ENCODE results near the gene ATF1.
"Not testable (repeated sequence)": the region's sequence is repeated elsewhere in the genome, so short reads cannot be mapped to it uniquely, and the experiment has no call there.

The ATF1 gene

DNA sequence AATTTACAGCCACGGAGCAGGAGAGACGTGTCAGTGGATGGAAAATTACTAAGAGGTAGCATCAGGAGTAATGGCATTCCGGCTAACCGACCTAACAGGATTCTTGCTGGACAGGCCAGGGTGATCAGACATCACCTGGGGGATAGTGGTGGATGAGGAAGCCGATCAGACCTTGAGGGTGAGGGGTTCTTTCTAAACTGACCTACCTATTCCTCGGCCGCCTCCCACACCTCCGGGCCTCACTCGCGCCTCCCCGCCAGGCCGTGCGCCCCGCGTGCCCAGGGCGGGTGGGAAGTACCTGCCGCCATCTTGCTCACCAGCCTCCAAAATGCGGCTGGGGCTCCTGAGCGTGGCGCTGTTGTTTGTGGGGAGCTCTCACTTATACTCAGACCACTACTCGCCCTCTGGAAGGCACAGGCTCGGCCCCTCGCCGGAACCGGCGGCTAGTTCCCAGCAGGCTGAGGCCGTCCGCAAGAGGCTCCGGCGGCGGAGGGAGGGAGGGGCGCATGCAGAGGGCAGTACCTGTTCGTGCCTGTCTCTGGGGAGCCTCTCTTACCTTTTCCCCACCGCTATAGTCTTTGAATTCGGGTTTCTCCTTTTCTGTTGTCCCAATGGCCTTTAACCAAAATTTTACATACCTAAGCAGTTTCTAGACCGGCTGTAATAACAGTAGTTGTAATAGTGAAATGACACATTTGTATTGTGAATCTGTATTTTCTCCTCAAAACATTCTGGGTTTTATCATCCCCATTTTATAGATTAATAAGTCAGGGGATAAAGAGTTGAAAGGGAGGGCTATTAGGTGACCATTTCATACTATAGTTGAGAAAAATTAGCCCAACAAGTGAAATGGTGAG lies 79.0 kb downstream of the ATF1 start, which contains the start of gene TMPRSS12:
Gene TMPRSS12, plus strand, starts transcription at position 290 of the 857 bp plus-strand sequence. Its CDS starts 39 bp downstream, at position 329.
- Histone ChIP-seq H3K9me3 (ENCODE audit: insufficient read depth, low read depth, low read length) (peaks cover 3% of the 10 kb centered on the region), H3K4me1 (ENCODE audit: control insufficient read depth in 1 of 2, insufficient read depth in 2 of 2, low read length in 2 of 2) (peaks cover 11 to 20% of the 10 kb centered on the region in 2 experiments), H3K36me3 (ENCODE audit: control insufficient read depth in 1 of 2, insufficient read depth in 2 of 2, low read length in 2 of 2) (no peaks in the 10 kb centered on the region), H2AFZ (ENCODE audit: insufficient read depth, low read length, poor library complexity) (peak within 1 kb of the TSS; percentile 73), H3K27ac (ENCODE audit: low read depth, low read length) (peak within 1 kb of the TSS; percentile 98), H3K27me3 (ENCODE audit: insufficient read depth, low read length) (no peaks in the 10 kb centered on the region), H3K14ac (ENCODE audit: low read length) (peak within 1 kb of the TSS; percentile 98), H3K79me2 (ENCODE audit: control insufficient read depth, insufficient read depth, low read length, poor library complexity) (peaks cover 4% of the 10 kb centered on the region), H3K4me3 (ENCODE audit: low read depth, low read length) (peak within 1 kb of the TSS; percentile 61), H3K4me2 (ENCODE audit: low read length) (peak within 1 kb of the TSS; percentile 53), H2BK120ac (ENCODE audit: insufficient read depth, low read length, poor library complexity) (peak within 1 kb of the TSS; percentile 94), H3K79me1 (ENCODE audit: low read length) (peaks cover 17% of the 10 kb centered on the region), H2BK12ac (ENCODE audit: low read length) (peak within 1 kb of the TSS; percentile 100), H4K8ac (ENCODE audit: low read depth, low read length) (peak within 1 kb of the TSS; percentile 90), H3K9ac (ENCODE audit: low read length) (no peak within 1 kb of the TSS), H3K23ac (ENCODE audit: low read length) (no peak within 1 kb of the TSS), H2BK5ac (ENCODE audit: low read depth, low read length, poor library complexity) (peak within 1 kb of the TSS; percentile 94), H3K18ac (ENCODE audit: low read length) (peak within 1 kb of the TSS; percentile 88), H2AK5ac (ENCODE audit: low read length) (peak within 1 kb of the TSS; percentile 88), H4K91ac (ENCODE audit: low read depth, low read length) (peak within 1 kb of the TSS; percentile 98), H4K12ac (ENCODE audit: low read depth, low read length) (peak within 1 kb of the TSS; percentile 83), H3K4ac (ENCODE audit: low read depth, low read length) (peak within 1 kb of the TSS; percentile 94)
- no CpG with 5 or more reads among the region's 36 CpGs for WGBS (ENCODE audit: extremely low coverage, insufficient coverage, insufficient read length)
- peak; percentile 92 to 94 for DNase-seq

DNA sequence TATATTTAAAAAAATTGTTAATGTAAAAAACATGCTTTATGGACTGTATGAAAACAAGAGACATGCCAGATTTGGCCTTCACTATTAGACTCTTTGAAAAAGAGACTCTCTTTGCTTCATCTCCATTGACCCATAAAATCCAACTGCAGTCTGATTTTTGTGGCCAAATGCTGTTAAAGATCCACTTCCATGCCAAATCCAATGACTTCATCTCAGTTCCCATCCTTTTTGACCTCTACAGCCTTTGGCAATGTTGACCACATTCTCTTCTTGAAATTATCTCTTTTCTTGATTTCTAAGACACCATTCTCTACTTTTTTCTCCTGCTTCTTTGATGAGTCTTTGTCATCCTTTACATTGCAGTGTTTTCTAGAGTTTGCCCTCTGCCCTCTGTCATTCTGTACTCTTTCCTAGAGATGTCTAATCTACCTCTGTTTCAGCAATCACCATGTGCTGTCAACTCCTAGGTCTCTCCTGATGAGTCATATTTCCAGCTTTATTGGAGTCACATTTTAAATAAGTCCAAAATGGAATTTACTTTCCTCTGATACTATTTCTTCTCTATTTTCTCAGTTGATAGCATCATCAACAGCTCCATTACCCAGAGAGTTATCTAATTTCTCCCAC lies 81.2 kb downstream of the ATF1 start:
- H3K9ac ChIP-seq (ENCODE audit: low read length) = no peak overlapping the region
- no peak overlapping the region for H3K4ac ChIP-seq (ENCODE audit: low read depth, low read length)
- peaks cover 4% of the 10 kb centered on the region for H3K79me2 ChIP-seq (ENCODE audit: control insufficient read depth, insufficient read depth, low read length, poor library complexity)

GRCh38 chr12:50848963-50849362 lies 85.1 kb downstream of the ATF1 start:
- DNase-seq = no peak

More for the DNA sequence above, 81.2 kb downstream of the ATF1 start:
- Histone ChIP-seq H3K18ac (ENCODE audit: low read length) (no peak overlapping the region), H3K23ac (ENCODE audit: low read length) (no peak overlapping the region), H4K12ac (ENCODE audit: low read depth, low read length) (no peak overlapping the region), H3K9me3 (ENCODE audit: insufficient read depth, low read depth, low read length) (peaks cover 3% of the 10 kb centered on the region), H2BK12ac (ENCODE audit: low read length) (no peak overlapping the region), H3K4me2 (ENCODE audit: low read length) (no peak overlapping the region), H3K27me3 (ENCODE audit: insufficient read depth, low read length) (no peaks in the 10 kb centered on the region), H3K4me1 (ENCODE audit: control insufficient read depth in 1 of 2, insufficient read depth in 2 of 2, low read length in 2 of 2) (peaks cover 11 to 17% of the 10 kb centered on the region in 2 experiments), H3K4me3 (ENCODE audit: low read depth, low read length) (no peak overlapping the region), H2AK5ac (ENCODE audit: low read length) (no peak overlapping the region), H2BK5ac (ENCODE audit: low read depth, low read length, poor library complexity) (no peak overlapping the region), H3K27ac (ENCODE audit: low read depth, low read length) (no peak overlapping the region), H4K91ac (ENCODE audit: low read depth, low read length) (no peak overlapping the region), H2AFZ (ENCODE audit: insufficient read depth, low read length, poor library complexity) (no peak overlapping the region), H3K14ac (ENCODE audit: low read length) (no peak overlapping the region), H2BK120ac (ENCODE audit: insufficient read depth, low read length, poor library complexity) (no peak overlapping the region), H3K79me1 (ENCODE audit: low read length) (peaks cover 17% of the 10 kb centered on the region), H3K36me3 (ENCODE audit: control insufficient read depth in 1 of 2, insufficient read depth in 2 of 2, low read length in 2 of 2) (no peaks in the 10 kb centered on the region), H4K8ac (ENCODE audit: low read depth, low read length) (no peak overlapping the region)
- peak in 1 of 2 donors; percentile 27 for DNase-seq

DNA sequence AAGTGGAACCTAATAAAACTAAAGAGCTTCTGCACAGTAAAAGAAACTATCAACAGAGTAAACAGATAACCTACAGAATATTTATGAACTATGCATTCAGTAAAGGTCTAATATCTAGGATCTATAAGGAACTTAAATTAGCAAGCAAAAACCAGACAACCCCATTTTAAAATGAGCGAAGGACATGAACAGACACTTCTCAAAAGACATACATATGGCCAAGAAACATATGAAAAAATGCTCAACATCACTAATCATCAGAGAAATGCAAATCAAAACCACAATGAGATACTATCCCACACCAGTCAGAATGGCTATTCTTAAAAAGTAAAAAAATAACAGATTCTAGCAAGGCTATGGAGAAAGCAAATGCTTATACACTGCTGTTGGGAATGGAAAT lies 91.3 kb downstream of the ATF1 start:
- H3K4me2 ChIP-seq (ENCODE audit: low read length); H2AFZ ChIP-seq (ENCODE audit: insufficient read depth, low read length, poor library complexity); H4K91ac ChIP-seq (ENCODE audit: low read depth, low read length); H3K9me3 ChIP-seq (ENCODE audit: insufficient read depth, low read depth, low read length); H3K4ac ChIP-seq (ENCODE audit: low read depth, low read length); H2BK12ac ChIP-seq (ENCODE audit: low read length); H3K4me1 ChIP-seq (ENCODE audit: control insufficient read depth in 1 of 2, insufficient read depth in 2 of 2, low read length in 2 of 2); H3K23ac ChIP-seq (ENCODE audit: low read length); H3K79me1 ChIP-seq (ENCODE audit: low read length); H2AK5ac ChIP-seq (ENCODE audit: low read length); H3K27me3 ChIP-seq (ENCODE audit: insufficient read depth, low read length); H4K12ac ChIP-seq (ENCODE audit: low read depth, low read length); H2BK5ac ChIP-seq (ENCODE audit: low read depth, low read length, poor library complexity); H3K14ac ChIP-seq (ENCODE audit: low read length); H3K27ac ChIP-seq (ENCODE audit: low read depth, low read length); H3K18ac ChIP-seq (ENCODE audit: low read length); H3K79me2 ChIP-seq (ENCODE audit: control insufficient read depth, insufficient read depth, low read length, poor library complexity); DNase-seq; H2BK120ac ChIP-seq (ENCODE audit: insufficient read depth, low read length, poor library complexity); H3K4me3 ChIP-seq (ENCODE audit: low read depth, low read length); H3K9ac ChIP-seq (ENCODE audit: low read length); H4K8ac ChIP-seq (ENCODE audit: low read depth, low read length); H3K36me3 ChIP-seq (ENCODE audit: control insufficient read depth in 1 of 2, insufficient read depth in 2 of 2, low read length in 2 of 2): not testable (repeated sequence)
- no CpG with 5 or more reads among the region's 1 CpG for WGBS (ENCODE audit: extremely low coverage, insufficient coverage, insufficient read length)

More at GRCh38 chr12:50848963-50849362, 85.1 kb downstream of the ATF1 start:
- Histone ChIP-seq H3K27ac (ENCODE audit: low read depth, low read length) (no peak overlapping the region), H3K14ac (ENCODE audit: low read length) (no peak overlapping the region), H3K79me2 (ENCODE audit: control insufficient read depth, insufficient read depth, low read length, poor library complexity) (no peaks in the 10 kb centered on the region), H3K4me3 (ENCODE audit: low read depth, low read length) (no peak overlapping the region), H3K79me1 (ENCODE audit: low read length) (no peaks in the 10 kb centered on the region), H3K9me3 (ENCODE audit: insufficient read depth, low read depth, low read length) (no peaks in the 10 kb centered on the region), H3K23ac (ENCODE audit: low read length) (no peak overlapping the region), H3K18ac (ENCODE audit: low read length) (no peak overlapping the region), H4K91ac (ENCODE audit: low read depth, low read length) (no peak overlapping the region), H2AK5ac (ENCODE audit: low read length) (no peak overlapping the region), H3K27me3 (ENCODE audit: insufficient read depth, low read length) (no peaks in the 10 kb centered on the region), H3K4me1 (ENCODE audit: control insufficient read depth in 1 of 2, insufficient read depth in 2 of 2, low read length in 2 of 2) (peaks cover 0 to 2% of the 10 kb centered on the region in 2 experiments), H4K12ac (ENCODE audit: low read depth, low read length) (no peak overlapping the region), H3K36me3 (ENCODE audit: control insufficient read depth in 1 of 2, insufficient read depth in 2 of 2, low read length in 2 of 2) (no peaks in the 10 kb centered on the region), H4K8ac (ENCODE audit: low read depth, low read length) (no peak overlapping the region), H3K4me2 (ENCODE audit: low read length) (no peak overlapping the region), H2BK120ac (ENCODE audit: insufficient read depth, low read length, poor library complexity) (no peak overlapping the region), H2BK5ac (ENCODE audit: low read depth, low read length, poor library complexity) (no peak overlapping the region), H3K9ac (ENCODE audit: low read length) (no peak overlapping the region), H2AFZ (ENCODE audit: insufficient read depth, low read length, poor library complexity) (no peak overlapping the region), H3K4ac (ENCODE audit: low read depth, low read length) (no peak overlapping the region), H2BK12ac (ENCODE audit: low read length) (no peak overlapping the region)
- no CpG with 5 or more reads among the region's 2 CpGs for WGBS (ENCODE audit: extremely low coverage, insufficient coverage, insufficient read length)

Measured in trophoblast cell (in vitro differentiated cells and primary cell).